Loucy (cell line): ENCODE data around the gene AKAP13.

Experiments used
- CTCF ChIP-seq: fragments of 200-600 bp; sonication (generic); conservative IDR thresholded peaks from 2 replicates; pipeline ENCODE4 v1.5.1; 2014; ENCODE audit warnings: mild to moderate bottlenecking, antibody characterized with exemption, low read length
- EZH2phosphoT487 ChIP-seq: fragments of 200-600 bp; IDR thresholded peaks from 2 replicates; pipeline ENCODE4 v1.6.1; 2018; ENCODE audit warnings: antibody characterized with exemption, mild to moderate bottlenecking, moderate library complexity, borderline replicate concordance

GRCh38 chr15:85614059-85614458 is 233.7 kb downstream of the AKAP13 start:
- TF ChIP-seq CTCF (no peak), EZH2phosphoT487 (no peak)
